Gastroesophageal sphincter (tissue), 4 donors: Measurements from ENCODE around the gene RFTN2. TPM values are rescaled to one million over a fixed set of nuclear protein-coding genes. Genes with fewer than 3 reads are reported as not detected.
"Not testable (repeated sequence)": the region's sequence is repeated elsewhere in the genome, so short reads cannot be mapped to it uniquely, and the experiment has no call there.

Source experiments
- ATAC-seq: fragments of 150-250 bp; one replicate; pipeline ENCODE4 v1.9.1; 2016; ENCODE audit warnings: mild to moderate bottlenecking, moderate library complexity
- H3K27ac ChIP-seq, 4 donors: fragments of 200-600 bp; sonication (generic) in 3 of 4; 1 replicate in 3 of 4; 2 replicates in 1 of 4; pipeline ENCODE4 v1.5.1; 2016 to 2019
- H3K27me3 ChIP-seq: fragments of 200-600 bp; sonication (generic); one replicate; pipeline ENCODE4 v1.5.1; 2019
- H3K36me3 ChIP-seq, 2 donors: fragments of 200-600 bp; sonication (generic); one replicate each; pipeline ENCODE4 v1.5.1; 2019; ENCODE audit warnings: control low read depth in 1 of 2
- H3K4me1 ChIP-seq, 3 donors: fragments of 200-600 bp; sonication (generic); 1 replicate in 2 of 3; 2 replicates in 1 of 3; pipeline ENCODE4 v1.5.1; 2016 to 2019; ENCODE audit warnings: control low read depth in 2 of 3
- H3K4me3 ChIP-seq, 2 donors: fragments of 200-600 bp; sonication (generic); one replicate each; pipeline ENCODE4 v1.5.1; 2019; ENCODE audit warnings: mild to moderate bottlenecking in 1 of 2, moderate library complexity in 1 of 2
- H3K9me3 ChIP-seq, 3 donors: fragments of 200-600 bp; sonication (generic); one replicate each; pipeline ENCODE4 v1.5.1; 2017 to 2019; ENCODE audit warnings: control low read depth in 2 of 3
- EP300 ChIP-seq: sonication (generic); formaldehyde crosslinking; IDR thresholded peaks from one replicate; pipeline ENCODE4 v1.6.1; 2017; ENCODE audit warnings: antibody characterized with exemption, mild to moderate bottlenecking
- POLR2A ChIP-seq, 2 donors: fragments of 450-650 bp; IDR thresholded peaks; one replicate each; pipeline ENCODE4 v1.6.1; 2017; ENCODE audit warnings: antibody characterized with exemption in 2 of 2, mild to moderate bottlenecking in 2 of 2, moderate library complexity in 1 of 2
- POLR2AphosphoS5 ChIP-seq: sonication (generic); formaldehyde crosslinking; IDR thresholded peaks from one replicate; pipeline ENCODE4 v1.6.1; 2017; ENCODE audit warnings: antibody characterized with exemption
- WGBS, 2 donors: methylation state at CpG; one replicate each; pipeline ENCODE4 v1.1.5; 2018; ENCODE audit warnings: low coverage in 1 of 2; 5-methylcytosine and 5-hydroxymethylcytosine counted together
- total RNA-seq, 4 donors: library from RNA; depleted of rRNA; stranded (reverse); fragments of >200 nt; gene quantifications; one replicate each; pipeline ENCODE4 v1.1.0, GENCODE V29; 2016
- TF ChIP-seq, protein P1 (sequence below), 4 experiments: fragments of 200-600 bp in 2 of 4; fragments of 450-650 bp in 2 of 4; sonication (generic) in 1 of 4; IDR thresholded peaks; one replicate each; pipeline ENCODE4 v1.5.1; 2017 to 2019; ENCODE audit warnings: antibody characterized with exemption in 4 of 4, mild to moderate bottlenecking in 2 of 4, moderate library complexity in 2 of 4

The RFTN2 gene
- total RNA-seq, 4 donors from 2014 or later, result 4.2 to 8.9 (median 7.8) TPM

DNA sequence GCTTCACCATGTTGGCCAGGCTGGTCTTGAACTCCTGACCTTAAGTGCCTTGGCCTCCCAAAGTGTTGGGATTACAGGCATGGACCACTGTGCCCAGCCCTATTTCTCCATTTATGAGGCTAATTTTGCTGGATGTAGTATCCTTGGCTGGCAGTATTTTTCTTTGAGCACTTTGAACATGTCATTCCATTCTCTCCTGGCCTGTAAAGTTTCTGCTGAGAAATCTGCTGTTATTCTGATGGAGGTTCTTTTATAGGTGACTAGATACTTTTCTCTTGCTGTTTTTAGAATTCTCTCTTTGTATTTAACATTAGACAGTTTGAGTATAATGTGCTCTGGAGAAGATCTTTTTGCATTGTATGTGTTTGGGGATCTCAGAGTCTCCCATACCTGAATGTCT is 9.1 kb downstream of the RFTN2 start:
- Histone ChIP-seq H3K9me3 (peaks cover 0 to 32% (median 0%) of the 10 kb centered on the region in 3 donors), H3K4me1 (no peaks in the 10 kb centered on the region), H3K27ac (no peak overlapping the region), H3K36me3 (no peaks in the 10 kb centered on the region), H3K27me3 (no peaks in the 10 kb centered on the region), H3K4me3 (no peak overlapping the region)
- TF ChIP-seq EP300 (no peak), POLR2AphosphoS5 (no peak), POLR2A (IDR thresholded peaks at IDR 0.05) (no peak)
- TF ChIP-seq, protein P1, sequence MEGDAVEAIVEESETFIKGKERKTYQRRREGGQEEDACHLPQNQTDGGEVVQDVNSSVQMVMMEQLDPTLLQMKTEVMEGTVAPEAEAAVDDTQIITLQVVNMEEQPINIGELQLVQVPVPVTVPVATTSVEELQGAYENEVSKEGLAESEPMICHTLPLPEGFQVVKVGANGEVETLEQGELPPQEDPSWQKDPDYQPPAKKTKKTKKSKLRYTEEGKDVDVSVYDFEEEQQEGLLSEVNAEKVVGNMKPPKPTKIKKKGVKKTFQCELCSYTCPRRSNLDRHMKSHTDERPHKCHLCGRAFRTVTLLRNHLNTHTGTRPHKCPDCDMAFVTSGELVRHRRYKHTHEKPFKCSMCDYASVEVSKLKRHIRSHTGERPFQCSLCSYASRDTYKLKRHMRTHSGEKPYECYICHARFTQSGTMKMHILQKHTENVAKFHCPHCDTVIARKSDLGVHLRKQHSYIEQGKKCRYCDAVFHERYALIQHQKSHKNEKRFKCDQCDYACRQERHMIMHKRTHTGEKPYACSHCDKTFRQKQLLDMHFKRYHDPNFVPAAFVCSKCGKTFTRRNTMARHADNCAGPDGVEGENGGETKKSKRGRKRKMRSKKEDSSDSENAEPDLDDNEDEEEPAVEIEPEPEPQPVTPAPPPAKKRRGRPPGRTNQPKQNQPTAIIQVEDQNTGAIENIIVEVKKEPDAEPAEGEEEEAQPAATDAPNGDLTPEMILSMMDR (IDR thresholded peaks at IDR 0.05), result no peak
- ATAC-seq, result no peak

DNA sequence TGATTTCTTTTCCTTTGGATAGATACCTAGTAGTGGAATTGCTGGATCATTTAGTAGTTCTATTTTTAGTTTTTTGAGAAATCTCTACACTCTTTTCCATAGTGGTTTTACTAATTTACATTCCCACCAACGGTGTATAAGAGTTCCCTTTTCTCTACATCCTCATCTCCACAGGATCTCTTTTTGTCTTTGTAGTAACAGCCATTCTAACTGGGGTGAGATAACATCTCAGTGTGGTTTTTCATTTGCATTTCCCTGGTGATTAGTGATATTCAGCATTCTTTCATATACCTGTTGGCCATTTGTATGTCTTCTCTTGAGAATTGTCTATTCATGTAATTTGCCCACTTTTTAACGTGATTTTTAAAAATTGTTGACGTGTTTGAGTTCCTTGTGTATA is 13.8 kb downstream of the RFTN2 start:
- Histone ChIP-seq H3K36me3 (no peaks in the 10 kb centered on the region), H3K9me3 (peaks cover 0 to 12% (median 0%) of the 10 kb centered on the region in 3 donors), H3K27me3 (no peaks in the 10 kb centered on the region), H3K4me1 (no peaks in the 10 kb centered on the region), H3K4me3 (no peak overlapping the region), H3K27ac (no peak overlapping the region)
- TF ChIP-seq, protein P1 (IDR thresholded peaks at IDR 0.05), result no peak
- no peak for TF ChIP-seq POLR2A (IDR thresholded peaks at IDR 0.05)
- TF ChIP-seq POLR2AphosphoS5, result no peak
- no peak for TF ChIP-seq EP300
- ATAC-seq, result no peak
- WGBS, 2 donors, result 61 to 66% methylated on average over 2 to 3 of the region's 3 CpGs

DNA sequence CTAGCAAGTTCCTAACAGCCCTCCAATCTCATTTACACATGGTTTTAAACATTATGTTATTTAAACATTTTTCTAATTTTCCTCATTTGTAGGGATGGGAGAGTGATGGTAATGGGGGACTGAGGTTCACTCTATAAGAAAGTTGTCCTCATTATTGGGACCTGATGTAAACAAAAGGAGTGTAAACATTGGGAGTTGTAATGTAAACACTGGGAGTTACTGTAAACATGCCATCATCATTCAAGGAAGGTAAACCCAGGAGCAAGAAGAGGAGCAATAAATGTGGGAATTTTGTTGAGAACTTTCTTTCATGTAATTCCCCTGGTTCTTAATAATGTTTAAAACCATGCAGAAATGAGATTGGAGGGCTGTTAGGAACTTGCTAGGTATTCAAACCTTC is 17.8 kb downstream of the RFTN2 start:
- TF ChIP-seq POLR2A (IDR thresholded peaks at IDR 0.05) (no peak), EP300 (no peak), POLR2AphosphoS5 (no peak)
- TF ChIP-seq, protein P1 (IDR thresholded peaks at IDR 0.05), result no peak

DNA sequence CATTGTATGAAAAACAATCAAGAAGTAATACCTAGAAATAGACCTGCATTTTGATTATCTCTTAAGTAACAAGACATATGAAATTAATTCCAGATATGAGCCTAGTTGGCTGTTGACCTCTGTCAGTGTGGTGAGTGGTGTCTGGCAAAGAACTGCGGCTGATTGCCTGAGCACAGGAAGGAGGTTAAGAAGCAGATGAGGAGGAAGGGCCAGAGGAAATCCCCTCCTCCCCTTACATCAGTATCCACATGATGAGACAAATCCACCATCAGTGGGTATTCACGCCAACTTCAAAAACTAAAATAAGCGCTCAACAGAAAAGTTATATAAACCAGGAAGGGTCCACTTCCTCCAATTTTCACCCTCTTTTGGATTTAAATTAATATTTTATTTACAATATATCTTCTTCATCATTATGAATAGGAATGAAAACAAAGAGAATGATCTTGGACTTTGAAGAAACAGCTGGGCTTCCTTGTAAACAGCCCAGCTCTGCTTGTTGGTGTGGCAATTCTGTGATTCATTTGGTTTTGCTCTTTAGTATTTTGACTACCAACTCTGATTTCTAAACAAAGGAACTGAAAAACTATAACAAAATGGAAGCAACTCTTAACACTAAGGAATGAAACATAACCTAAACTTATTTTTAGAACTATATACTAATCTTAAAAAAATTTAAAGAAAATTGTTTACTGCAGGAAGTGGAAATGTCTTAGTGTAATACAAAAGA is 27.3 kb downstream of the RFTN2 start:
- Histone ChIP-seq H3K27me3 (no peaks in the 10 kb centered on the region), H3K27ac (no peak overlapping the region), H3K4me3 (no peak overlapping the region), H3K36me3 (peaks cover 0 to 21% of the 10 kb centered on the region in 2 donors), H3K9me3 (no peaks in the 10 kb centered on the region), H3K4me1 (no peaks in the 10 kb centered on the region)
- 57 to 74% methylated on average over 3 of the region's 3 CpGs for WGBS, 2 donors
- ATAC-seq, result no peak
- TF ChIP-seq POLR2AphosphoS5 (no peak), EP300 (no peak), POLR2A (IDR thresholded peaks at IDR 0.05) (no peak)
- TF ChIP-seq, protein P1 (IDR thresholded peaks at IDR 0.05), result no peak

More for the DNA sequence above, 17.8 kb downstream of the RFTN2 start:
- no peak for ATAC-seq
- H3K9me3 ChIP-seq, result no peaks in the 10 kb centered on the region
- H3K36me3 ChIP-seq, result no peaks in the 10 kb centered on the region
- H3K4me3 ChIP-seq, result no peak overlapping the region
- no peaks in the 10 kb centered on the region for H3K4me1 ChIP-seq
- H3K27ac ChIP-seq, result no peak overlapping the region
- H3K27me3 ChIP-seq, result no peaks in the 10 kb centered on the region

DNA sequence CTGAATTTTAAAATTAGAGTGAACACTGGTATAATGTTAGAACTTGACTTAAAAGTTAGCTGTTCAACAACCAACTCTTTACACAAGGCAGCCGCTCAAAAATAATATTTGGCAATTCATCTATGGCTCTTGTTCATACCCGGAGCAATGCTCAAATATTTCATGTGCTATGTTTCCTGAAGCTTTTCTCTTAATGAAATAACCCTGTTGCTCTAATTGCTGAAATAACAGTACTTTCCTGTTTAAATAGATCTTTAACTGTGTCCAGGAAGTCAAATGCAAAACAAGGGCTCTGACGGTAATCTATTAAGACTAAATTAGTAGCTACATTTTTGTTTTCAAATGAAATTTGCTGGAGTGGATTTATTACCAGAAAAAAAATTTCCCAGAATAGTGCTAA is 33.7 kb downstream of the RFTN2 start:
- Histone ChIP-seq H3K27me3 (no peaks in the 10 kb centered on the region), H3K9me3 (no peaks in the 10 kb centered on the region), H3K27ac (no peak overlapping the region), H3K4me1 (no peaks in the 10 kb centered on the region), H3K36me3 (peaks cover 0 to 37% of the 10 kb centered on the region in 2 donors), H3K4me3 (no peak overlapping the region)
- 79 to 85% methylated on average over 3 of the region's 3 CpGs for WGBS, 2 donors
- TF ChIP-seq POLR2AphosphoS5, result no peak
- TF ChIP-seq, protein P1 (IDR thresholded peaks at IDR 0.05), result no peak
- no peak for ATAC-seq

DNA sequence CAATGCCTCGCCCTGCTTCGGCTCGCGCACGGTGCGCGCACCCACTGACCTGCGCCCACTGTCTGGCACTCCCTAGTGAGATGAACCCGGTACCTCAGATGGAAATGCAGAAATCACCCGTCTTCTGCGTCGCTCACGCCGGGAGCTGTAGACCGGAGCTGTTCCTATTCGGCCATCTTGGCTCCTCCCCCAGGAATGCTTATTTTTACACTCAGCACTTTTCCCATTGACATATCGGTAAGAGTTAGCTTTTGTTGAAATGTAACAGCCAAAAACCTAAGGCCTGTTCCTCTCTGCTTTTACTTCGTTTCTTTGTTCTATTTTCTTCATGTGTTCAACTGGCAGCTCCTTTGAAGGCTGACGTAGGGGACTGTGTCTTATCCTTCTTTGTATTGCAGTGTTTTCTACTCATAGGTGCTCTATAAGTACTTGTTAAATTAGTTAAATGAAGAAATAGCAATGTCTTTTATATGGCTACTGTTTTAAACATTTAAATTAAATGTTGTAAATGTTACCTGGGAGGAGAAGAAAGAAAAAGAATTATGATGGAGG is 34.7 kb downstream of the RFTN2 start:
- not testable (repeated sequence) for ATAC-seq, H3K4me3 ChIP-seq, H3K4me1 ChIP-seq, H3K9me3 ChIP-seq, H3K27ac ChIP-seq, H3K27me3 ChIP-seq
- peaks cover 0 to 31% of the 10 kb centered on the region in 2 donors for H3K36me3 ChIP-seq
- 87 to 91% methylated on average over 4 to 10 of the region's 19 CpGs for WGBS, 2 donors
